Activated T-cell treated with anti-CD3 and anti-CD28 coated beads for 1 hour (primary cell): ENCODE results near the gene LRRC7.
"Not testable (repeated sequence)": the region's sequence is repeated elsewhere in the genome, so short reads cannot be mapped to it uniquely, and the experiment has no call there.

ENCODE experiments used
- DNase-seq: peaks from one replicate; pipeline ENCODE4 v3.0.0-alpha.2; 2020; ENCODE audit warnings: low read depth

The LRRC7 gene

GRCh38 chr1:70042090-70042731 lies 474.5 kb downstream of the LRRC7 start:
- no peak for DNase-seq

GRCh38 chr1:70043804-70044203 lies 476.1 kb downstream of the LRRC7 start:
- DNase-seq, result no peak

- no peak for DNase-seq
Measured at GRCh38 chr1:70044832-70045231, 477.1 kb downstream of the LRRC7 start.

GRCh38 chr1:70045581-70045980 lies 477.9 kb downstream of the LRRC7 start:
- DNase-seq, result not testable (repeated sequence)

- DNase-seq, result no peak
Measured at GRCh38 chr1:70048336-70049094, 480.8 kb downstream of the LRRC7 start.

- DNase-seq, result no peak
Measured at GRCh38 chr1:70051926-70052325, 484.2 kb downstream of the LRRC7 start.

- no peak for DNase-seq
Measured at GRCh38 chr1:70057500-70057899, 489.8 kb downstream of the LRRC7 start.

- no peak for DNase-seq
Measured at GRCh38 chr1:70061231-70061630, 493.5 kb downstream of the LRRC7 start.

- no peak for DNase-seq
Measured at GRCh38 chr1:70063861-70064260, 496.1 kb downstream of the LRRC7 start.

- DNase-seq, result no peak
Measured at GRCh38 chr1:70066711-70067110, 499.0 kb downstream of the LRRC7 start.

GRCh38 chr1:70071601-70072000 lies 503.9 kb downstream of the LRRC7 start:
- no peak for DNase-seq

- DNase-seq, result no peak
Measured at GRCh38 chr1:70072231-70072751, 504.6 kb downstream of the LRRC7 start.

GRCh38 chr1:70075761-70076160 lies 508.0 kb downstream of the LRRC7 start:
- DNase-seq, result no peak

GRCh38 chr1:70077066-70077465 lies 509.3 kb downstream of the LRRC7 start:
- no peak for DNase-seq

GRCh38 chr1:70079546-70079945 lies 511.8 kb downstream of the LRRC7 start:
- no peak for DNase-seq

- no peak for DNase-seq
Measured at GRCh38 chr1:70083519-70083918, 515.8 kb downstream of the LRRC7 start.

GRCh38 chr1:70084314-70084915 lies 516.7 kb downstream of the LRRC7 start:
- DNase-seq, result no peak

- no peak for DNase-seq
Measured at GRCh38 chr1:70085521-70085920, 517.8 kb downstream of the LRRC7 start.

GRCh38 chr1:70086897-70087296 lies 519.2 kb downstream of the LRRC7 start:
- DNase-seq, result no peak

GRCh38 chr1:70090141-70090540 lies 522.4 kb downstream of the LRRC7 start:
- no peak for DNase-seq

- DNase-seq, result no peak
Measured at GRCh38 chr1:70090875-70091274, 523.2 kb downstream of the LRRC7 start.

GRCh38 chr1:70091811-70092210 lies 524.1 kb downstream of the LRRC7 start:
- no peak for DNase-seq

- DNase-seq, result no peak
Measured at GRCh38 chr1:70092526-70092925, 524.8 kb downstream of the LRRC7 start.
